ENCODE results near the gene CCSER1.

DNA sequence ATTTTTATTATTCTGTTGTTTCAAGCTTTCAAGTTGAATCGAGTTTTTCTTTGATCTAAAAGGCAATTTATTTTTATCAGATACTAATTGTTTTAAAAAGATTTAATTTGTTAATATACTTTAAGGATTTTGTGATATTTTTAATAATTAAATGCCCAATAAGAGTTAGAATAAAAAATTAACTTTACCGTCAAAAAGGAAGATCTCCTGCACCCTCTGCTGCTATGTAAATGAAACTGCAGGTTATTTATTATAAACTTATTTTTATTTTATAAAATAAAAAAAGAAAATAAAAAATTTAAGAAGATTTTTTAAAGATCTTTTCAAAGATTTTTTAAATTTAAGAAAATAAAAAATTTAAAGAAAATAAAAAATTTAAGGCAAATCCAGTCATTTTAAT, 166.1 kb downstream of the CCSER1 start:
- TF ChIP-seq TAF1 (IDR thresholded peaks at IDR 0.05; ENCODE audit: borderline replicate concordance, low read depth, low read length) (no peak), POLR2AphosphoS5 (IDR thresholded peaks at IDR 0.05; ENCODE audit: low read depth, low read length) (no peak), POLR2A (IDR thresholded peaks at IDR 0.05; ENCODE audit: low read depth, low read length) (no peak)
